NCI-H774 (cell line): ENCODE results near the gene GPSM3.
"Not testable (repeated sequence)": the region's sequence is repeated elsewhere in the genome, so short reads cannot be mapped to it uniquely, and the experiment has no call there.

Experiments used
- DNase-seq: peaks from one replicate; lab custom pipeline; 2025; lab: John Stamatoyannopoulos, UW

GPSM3 gene, protein sequence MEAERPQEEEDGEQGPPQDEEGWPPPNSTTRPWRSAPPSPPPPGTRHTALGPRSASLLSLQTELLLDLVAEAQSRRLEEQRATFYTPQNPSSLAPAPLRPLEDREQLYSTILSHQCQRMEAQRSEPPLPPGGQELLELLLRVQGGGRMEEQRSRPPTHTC

DNA sequence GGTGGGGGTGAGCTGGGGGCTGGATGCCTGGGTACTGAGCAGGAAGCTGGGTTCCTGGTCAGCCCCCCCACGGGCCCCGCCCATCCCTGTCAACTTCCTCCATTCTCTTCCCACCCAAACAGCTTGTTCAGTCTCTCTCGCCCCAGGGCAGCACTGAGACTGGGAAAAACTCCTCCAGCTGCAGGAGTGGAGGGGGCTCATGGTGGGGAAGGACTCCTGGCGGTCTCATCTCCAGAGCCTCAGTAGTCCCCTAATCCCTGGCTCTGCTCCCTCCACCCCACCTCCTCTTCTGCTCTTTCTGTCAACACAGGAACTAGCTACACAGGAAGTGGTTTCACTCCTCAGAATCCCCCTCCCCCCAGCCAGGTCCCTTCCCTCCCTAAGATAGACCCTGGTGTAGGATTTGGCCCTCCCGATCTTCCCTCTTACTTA is at the start of gene GPSM3:
GPSM3 (minus strand) TSS at position 36 of the 432 bp plus-strand sequence. CDS start 130 bp downstream, outside the sequence.
- no peak for DNase-seq

DNA sequence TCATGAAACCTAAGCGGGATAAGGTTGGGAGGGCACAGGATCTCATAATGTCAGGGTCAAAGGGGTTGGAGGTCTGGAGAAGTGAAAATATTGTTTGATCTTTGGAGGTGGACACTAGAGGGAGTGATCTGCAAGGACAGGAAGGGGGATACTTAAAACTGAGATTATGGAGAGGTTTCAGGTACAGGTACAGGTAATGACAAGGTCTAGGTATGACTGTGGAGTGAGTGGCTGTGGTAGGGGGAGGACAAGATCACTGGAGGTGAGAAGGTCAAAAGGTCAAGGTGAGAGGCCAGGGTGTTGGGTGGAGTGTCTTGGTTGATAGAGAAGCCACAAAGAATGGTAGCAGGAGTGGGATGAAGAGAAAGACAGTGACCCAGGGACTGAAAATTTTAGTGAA is 48.2 kb upstream of the GPSM3 start:
- DNase-seq = no peak

DNA sequence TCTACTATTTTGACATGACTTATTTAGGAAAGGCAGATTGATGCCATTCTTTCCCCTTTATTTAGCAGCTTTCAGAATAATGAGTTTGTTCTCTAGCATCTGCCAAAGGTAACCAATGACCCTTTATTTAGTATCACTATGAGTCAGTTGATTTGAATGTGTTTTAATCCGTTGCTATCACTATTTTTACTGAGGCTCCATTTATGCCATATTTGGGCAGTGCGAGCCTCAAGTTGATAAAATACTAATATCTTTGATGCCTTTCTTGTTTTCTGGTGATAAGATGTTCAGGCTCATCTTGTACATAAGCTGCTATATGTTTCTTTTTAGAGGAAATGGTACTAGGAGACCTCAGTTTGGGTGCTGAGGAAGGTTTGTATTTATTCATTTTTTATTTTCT is 47.0 kb upstream of the GPSM3 start:
- no peak for DNase-seq

DNA sequence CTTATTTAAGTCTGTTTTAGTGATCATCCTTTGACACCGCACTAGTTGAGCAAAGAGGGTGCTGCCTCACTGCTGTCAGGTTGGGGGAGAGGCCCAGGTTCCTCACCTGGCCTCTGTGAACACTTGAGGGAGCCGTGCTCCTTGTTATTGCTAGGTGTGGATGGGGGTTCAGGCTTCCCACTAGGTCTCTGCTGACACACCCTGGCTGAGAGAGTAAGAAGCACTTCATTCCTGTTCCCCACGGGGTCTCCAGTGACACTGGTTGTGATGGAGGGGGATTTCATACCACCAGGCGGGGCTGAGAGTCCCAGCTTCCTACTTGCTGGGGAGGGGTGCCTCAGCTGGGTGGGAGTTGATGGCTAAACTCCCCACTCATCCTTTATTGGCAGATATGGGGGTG is 42.5 kb upstream of the GPSM3 start:
- DNase-seq = no peak

DNA sequence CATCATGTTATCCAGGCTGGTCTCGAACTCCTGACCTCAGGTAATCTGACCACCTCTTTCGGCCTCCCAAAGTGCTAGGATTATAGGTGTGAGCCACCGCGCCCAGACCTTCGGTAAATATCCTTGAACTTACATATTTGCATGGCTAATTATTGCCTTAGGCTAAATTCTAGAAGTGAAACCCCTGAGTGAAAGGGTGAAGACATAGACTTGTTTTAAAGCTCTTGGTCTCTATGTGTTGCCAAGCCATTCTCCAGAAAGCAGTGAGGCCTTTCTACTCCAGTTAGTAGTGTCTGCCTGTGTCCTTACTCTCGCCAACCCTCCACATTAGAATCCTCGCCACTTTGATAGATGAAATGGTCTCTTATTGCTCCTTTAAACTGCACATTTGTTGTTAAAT is 34.0 kb upstream of the GPSM3 start:
- DNase-seq = no peak

DNA sequence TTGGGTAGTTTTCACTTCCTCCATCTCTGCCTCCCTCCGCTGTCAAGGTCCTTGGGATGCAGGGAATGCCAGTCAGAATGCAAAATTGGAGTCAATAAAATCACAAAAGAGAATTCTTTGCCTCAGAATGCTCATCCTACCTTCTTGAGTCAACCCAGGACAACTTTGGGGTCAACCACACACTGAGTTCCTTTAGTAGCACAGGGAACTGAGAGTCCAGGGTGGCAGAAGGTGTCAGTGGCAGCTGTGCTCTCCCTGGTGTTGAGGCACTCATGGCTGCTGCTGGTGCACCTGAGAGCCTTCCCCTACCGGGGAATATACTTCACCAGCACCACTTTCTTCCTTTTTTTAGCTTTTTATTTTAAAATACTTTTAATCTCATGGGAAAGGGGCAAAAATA is 32.3 kb upstream of the GPSM3 start:
- no peak for DNase-seq

DNA sequence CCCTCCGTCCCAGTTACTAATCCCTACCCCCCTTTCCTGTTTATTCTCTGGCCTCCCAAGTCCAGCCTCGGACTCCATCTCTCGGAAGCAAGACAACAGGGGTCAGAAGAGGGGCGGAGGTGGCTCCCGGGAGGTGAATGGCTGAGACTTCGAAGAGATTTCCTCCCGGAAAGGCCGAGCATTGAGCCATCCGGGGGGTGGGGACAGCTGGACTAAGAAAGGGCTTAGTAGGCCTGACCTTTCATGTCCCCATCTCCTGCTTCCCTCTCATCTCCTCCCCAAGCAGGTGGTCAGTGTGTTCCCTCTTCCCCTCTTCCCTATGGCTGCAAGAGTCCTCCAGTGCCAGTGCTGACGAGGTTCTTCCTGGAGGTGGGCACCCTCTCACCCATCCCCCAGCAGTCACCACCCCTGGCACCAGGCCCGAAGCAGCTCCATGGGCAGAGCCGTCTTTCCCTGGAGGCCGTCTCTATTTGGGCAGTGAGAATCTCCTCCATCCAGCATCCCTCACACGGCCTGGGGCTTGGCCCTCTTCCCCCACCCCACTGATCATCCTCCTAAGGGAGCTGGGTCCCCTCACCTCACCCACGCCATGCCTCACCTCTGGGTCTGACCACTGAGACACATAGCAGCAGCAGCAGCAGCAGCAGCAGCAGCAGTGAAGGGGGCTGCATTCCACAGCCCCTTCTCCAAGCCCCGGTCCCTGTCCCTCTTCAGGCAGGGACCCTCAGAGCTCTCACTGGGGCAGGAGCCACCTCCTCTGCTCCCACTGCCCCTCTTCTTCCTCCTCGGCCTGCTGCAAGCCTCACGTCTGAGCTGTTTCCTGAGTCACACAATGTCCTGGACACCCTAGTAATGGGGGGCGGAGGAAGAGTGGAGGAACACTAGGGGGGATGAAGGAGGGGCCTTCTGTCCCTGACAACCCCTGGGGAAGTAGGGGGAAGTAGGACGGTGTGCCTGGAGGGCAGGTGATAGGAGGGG is 31.1 kb upstream of the GPSM3 start, which contains the start of gene NOTCH4:
NOTCH4 (minus strand) TSS at position 810 of the 978 bp plus-strand sequence; CDS start at position 671, 139 bp downstream.
- DNase-seq = no peak

DNA sequence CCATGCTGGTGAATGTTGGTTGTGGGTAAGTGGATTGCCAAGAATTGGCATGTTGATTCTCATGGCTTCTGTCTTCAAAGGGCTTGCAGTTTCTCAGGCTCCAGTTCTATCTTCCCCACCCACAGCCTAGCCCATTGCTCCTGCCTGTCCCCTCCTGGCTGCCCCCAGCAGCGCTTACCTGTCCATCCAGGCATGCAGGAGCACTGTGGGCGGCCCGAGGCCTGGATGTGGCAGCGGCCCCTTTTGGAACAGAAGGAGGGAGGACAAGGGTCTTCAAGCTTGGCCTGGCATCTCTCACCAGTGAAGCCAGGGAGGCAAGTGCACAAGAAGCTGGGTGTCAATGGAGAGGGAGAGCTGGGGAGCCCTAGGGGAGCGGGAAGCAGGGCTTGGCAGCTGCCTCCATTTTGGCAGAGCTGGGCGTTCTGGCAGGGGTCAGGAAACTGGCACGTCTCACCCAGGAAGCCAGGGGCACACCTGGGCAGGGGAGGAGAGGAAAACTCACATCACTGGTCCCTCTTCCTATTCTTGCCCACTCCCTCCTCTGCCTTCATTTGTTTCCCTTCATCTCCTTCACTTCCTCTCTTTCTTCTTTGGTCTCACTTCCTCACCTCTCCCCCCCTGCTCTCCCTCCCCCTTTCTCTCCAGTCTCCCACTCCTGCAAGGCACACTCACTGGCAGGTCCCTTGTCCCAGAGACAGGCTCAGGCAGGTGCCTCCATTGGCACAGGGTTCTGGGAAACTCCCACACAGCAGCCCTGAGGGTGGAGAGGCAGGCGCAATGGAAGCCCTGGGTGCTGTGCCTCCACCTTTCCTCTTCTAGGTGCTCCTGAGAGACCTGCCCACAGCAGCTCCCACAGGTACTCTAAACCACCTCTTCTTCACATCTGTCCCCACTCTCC is 30.1 kb upstream of the GPSM3 start:
- no peak for DNase-seq

DNA sequence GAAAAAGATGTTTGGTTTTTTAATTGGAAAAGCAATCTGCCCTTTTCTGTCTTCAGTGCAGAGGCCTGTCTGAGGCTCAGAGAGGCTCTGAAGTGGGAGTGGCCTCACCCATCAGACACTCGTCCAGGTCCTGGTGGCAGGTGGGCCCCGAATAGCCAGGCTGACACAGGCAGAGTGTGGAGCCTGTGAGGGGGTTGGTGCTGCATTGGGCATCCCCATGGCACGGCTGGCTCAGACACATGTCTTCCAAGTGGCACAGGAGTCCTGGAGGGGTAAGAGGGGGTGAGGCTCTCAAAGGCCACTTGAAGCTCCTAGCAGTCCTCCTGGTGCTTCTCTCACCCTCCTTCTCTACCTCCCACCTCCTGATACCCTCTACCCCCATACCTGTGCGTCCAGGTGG is 27.6 kb upstream of the GPSM3 start:
- no peak for DNase-seq

DNA sequence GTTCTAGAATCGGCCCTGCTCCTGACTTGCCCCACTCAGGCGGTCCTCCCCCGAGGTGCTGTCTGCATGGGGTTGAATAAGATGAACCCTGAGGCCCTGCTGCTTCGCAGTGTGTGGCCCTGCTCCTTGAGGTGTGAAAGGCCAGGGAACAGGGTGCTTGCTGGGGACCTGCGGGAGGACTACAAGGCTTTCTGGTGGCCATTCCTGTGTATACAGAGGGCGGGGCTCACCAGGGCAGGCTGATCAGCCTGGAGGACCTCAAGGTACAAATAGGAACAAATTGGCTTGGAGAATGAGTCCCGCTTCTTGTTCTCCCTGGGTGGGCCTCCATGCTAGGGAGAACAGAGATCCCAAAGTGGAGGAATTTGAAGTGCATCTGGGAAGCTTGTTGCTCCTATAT is 25.7 kb upstream of the GPSM3 start:
- DNase-seq = no peak

DNA sequence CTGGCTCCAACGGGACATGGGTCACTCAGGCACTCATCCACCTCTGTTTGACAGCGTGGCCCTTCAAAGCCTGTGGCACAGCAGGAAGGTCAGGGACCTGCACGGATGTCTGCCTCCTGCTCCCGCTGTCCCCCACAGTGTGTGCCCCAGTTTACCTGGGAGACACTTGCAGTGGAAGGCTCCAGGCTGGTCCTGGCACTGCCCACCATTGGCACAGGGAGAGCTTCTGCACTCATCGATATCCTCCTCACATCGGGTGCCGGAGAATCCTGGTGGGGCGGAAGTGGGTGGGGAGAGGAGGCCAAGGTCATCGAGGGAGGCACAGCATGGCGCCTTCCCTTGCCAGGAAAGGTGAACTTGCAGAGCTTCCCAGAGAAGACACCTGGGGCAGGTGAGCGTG is 24.6 kb upstream of the GPSM3 start:
- DNase-seq = no peak

DNA sequence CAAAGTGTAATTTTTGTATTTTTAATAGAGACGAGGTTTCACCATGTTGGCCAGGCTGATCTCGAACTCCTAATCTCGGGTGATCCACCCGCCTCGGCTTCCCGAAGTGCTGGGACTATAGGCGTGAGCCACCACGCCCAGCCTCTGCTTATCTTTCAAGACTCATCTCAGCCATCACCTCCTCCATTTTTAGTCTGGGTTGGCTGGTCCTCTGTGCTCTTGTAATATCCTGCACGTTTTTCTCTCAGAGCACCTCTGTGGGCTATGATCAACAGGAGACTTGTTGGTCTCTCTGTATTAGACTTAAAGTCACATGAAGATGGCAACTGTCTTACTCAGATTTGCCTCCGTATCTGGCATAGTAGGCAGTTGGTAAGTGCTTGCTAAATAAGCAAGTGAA is 23.8 kb upstream of the GPSM3 start:
- no peak for DNase-seq

DNA sequence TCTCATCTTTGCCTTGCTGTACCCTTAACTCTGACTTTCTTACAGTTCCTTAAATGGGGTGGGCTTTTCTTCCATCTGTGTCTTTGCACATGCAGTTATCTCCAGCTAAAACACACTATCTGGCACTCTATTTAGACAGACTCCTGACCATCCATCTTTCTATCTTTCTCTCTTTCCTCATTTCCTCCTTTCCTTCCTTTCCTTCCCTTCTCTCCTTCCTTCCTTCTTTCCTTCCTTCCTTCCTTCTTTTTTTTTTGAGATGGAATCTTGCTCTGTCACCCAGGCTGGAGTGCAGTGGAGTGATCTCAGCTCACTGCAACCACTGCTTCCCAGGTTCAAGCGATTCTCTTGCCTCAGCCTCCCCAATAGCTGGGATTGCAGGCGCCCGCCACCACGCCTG is 23.2 kb upstream of the GPSM3 start:
- no peak for DNase-seq

DNA sequence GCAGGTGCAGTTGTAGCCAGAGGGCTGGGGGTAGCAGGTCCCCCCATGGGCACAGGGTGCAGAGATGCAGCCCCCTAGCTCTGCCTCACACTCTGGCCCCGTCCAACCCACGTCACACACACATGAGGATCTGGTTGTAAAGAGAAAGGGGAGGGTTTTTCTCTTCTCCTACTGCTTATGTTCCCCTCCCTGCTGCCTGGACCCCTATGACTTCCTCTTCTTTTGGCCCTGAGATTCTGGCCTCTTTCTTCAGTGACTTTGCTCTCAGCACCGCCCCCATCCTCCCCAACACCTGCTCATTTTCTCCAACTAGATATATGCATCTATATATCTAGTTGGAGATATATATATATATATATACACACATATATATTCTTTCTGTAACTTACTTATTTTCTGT is 21.7 kb upstream of the GPSM3 start:
- no peak for DNase-seq

DNA sequence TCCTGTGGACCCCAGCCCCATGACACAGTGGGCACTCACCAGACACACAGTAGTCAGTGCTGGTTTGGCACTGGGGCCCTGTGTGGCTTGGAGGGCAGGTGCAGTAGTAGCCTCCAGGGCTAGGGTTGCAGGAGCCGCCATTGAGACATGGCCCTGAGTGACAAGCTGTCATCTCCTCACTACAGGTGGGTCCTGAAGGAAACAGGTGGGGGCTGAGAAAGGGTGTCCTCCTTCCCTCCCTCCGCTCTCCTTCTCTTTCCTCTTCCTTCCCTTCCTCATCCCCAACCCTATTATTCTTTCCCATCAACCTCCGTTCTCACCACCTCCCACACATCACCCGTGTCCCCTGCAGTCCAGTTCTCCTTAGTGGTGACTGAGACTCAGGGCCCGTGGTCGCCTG is 21.2 kb upstream of the GPSM3 start:
- no peak for DNase-seq

DNA sequence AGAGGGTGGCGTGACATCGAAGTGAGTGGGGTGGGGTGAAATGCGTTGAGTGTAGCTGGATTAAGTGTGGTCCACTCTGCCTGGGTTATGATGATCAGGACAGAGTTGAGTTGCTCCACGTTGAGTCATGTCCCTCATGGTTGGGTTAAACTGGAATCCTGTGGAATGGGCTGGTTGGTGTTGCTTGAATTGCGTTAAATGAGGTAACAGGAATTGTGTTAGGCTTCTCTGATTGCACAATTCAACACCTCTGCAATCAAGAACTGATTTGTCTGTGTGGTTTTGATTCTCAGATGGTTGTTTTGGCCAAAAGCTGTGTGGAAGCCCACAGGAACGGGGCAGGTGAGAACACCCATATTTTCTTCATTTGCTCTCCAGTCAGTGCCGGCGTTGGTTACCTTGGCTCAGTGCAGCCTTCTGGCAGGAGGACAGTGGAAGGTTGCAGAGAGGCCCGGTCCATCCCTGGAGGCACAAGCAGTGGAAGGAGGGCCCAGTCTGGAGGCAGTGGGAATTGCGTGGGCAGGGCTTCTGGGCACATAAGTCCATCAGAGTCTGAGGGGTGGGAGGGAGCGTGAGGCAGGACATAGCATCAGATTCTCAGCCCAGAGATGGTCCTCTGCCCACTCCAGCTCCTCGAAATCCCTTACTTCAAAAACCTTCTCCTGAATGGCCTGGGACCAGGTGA is 19.8 kb upstream of the GPSM3 start:
- DNase-seq = no peak

DNA sequence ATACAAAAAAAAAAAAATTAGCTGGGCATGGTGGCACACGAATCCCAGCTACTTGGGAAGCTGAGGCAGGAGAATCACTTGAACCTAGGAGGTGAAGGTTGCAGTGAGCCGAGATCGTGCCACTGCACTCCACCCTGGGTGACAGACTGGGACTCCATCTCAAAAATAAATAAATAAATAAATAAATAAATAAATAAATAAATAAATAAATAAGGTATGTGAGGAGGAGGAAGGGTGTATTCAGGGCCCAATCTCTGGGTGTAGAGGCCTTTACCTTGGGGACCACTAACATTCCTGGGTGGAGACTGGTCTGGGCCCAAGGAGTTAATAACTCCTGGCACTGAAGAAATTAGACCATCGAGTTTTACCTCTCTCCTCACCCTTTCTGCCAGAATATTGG is 19.0 kb upstream of the GPSM3 start:
- not testable (repeated sequence) for DNase-seq

DNA sequence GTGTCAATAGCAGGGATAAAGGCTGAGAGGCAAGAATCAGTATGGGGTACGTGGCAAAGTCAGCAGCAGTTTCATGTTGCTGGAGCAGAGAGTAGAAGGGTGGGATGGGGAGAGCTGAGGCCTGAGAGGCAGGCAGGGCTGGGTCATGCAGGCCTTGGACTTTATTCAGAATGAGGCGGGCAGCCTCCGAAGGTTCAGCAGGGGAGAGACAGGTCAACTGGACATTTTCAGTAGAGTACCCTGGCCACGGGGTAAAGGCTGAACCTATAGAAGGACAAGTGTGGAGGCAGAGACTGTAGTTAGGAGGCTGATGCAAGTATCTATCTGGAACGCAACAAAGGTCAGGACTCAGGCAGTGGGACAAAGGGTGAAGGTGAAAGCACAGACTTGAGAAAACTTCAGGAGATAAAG is 17.8 kb upstream of the GPSM3 start:
- DNase-seq = no peak

DNA sequence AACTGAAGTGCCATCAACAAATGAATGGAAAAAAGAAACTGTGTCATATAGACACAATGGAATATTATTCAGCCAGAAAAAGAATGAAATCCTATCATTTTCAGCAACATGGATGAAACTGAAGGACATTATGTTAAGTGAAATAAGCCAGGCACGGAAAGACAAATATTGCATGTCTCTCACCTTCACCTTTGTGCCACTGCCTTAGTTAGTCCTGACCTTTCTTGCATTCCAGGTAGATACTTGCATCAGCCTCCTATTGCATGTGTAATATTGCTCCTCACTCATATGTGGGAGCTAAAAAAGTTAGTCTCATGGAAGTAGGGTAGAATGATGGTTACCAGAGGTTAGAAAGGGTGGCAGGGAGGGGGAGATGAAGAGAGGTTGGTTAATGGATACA is 16.6 kb upstream of the GPSM3 start:
- no peak for DNase-seq

DNA sequence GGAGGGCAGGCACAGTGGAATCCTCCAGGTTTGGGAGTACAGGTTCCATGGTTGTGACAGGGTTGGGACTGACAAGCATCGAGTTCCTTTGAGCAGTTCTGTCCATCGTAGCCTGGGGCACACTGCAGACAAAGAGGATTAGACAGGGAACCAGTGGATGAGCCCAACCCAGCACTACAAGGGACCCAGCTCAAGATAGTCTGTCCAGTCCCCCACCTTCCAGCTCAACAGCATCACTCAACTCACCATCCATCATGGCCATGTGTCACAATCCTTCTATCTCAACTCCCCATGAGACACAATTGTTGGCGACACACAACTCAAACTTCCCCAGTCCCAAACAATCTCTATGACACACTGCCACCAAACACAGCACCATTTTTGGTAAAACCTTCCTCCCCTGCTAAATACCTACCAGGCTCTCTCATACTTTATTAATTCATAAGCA is 11.8 kb upstream of the GPSM3 start:
- DNase-seq = no peak

DNA sequence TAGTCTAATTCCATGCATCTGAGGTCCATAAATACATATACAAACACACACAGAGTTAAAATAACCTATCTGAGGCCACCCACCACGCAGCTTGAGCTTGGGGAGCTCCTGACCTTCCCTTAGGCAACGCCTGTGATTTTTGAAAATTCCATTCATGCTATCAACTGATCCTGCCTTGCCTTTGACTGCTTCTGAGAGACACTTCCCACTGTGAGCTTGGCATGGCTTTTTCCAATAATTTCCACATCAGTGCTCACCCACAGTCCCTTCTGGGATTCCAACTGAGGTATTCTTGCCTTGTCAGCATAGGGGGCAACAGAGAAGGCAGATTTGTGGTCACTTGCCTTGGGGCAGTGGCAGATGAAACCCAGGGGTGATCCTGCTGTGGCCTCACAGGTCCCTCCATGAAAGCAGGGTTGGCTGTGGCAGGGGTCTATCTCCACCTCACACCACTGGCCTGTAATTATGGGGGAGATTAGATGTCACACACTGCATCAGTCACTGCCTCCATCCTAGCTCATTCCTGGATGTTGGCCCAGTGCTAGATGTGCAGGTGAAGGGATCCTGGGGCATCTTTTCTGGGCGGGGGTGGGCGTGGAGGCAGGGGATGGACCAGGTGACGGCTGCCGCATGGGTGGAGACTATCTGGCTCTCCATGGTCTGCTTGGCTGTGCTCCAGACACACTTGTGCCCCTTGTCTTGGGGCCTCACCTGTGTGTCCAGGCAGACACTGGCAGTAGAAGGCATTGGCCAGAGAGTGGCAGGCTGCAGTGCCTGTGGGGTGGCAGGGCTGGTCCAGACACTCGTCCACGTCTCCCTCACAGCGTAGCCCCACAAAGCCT is 11.2 kb upstream of the GPSM3 start:
- DNase-seq = no peak
